ENCODE results near the gene PLAGL1. TPM values are rescaled to one million over a fixed set of nuclear protein-coding genes. Genes with fewer than 3 reads are reported as not detected.
A peak's percentile ranks its signal among the peaks of the same experiment; 100 is the strongest.

The PLAGL1 gene, protein sequence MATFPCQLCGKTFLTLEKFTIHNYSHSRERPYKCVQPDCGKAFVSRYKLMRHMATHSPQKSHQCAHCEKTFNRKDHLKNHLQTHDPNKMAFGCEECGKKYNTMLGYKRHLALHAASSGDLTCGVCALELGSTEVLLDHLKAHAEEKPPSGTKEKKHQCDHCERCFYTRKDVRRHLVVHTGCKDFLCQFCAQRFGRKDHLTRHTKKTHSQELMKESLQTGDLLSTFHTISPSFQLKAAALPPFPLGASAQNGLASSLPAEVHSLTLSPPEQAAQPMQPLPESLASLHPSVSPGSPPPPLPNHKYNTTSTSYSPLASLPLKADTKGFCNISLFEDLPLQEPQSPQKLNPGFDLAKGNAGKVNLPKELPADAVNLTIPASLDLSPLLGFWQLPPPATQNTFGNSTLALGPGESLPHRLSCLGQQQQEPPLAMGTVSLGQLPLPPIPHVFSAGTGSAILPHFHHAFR
- total RNA-seq: 10 to 100 TPM; 12.1 to 27.2 (median 22.5) TPM

DNA sequence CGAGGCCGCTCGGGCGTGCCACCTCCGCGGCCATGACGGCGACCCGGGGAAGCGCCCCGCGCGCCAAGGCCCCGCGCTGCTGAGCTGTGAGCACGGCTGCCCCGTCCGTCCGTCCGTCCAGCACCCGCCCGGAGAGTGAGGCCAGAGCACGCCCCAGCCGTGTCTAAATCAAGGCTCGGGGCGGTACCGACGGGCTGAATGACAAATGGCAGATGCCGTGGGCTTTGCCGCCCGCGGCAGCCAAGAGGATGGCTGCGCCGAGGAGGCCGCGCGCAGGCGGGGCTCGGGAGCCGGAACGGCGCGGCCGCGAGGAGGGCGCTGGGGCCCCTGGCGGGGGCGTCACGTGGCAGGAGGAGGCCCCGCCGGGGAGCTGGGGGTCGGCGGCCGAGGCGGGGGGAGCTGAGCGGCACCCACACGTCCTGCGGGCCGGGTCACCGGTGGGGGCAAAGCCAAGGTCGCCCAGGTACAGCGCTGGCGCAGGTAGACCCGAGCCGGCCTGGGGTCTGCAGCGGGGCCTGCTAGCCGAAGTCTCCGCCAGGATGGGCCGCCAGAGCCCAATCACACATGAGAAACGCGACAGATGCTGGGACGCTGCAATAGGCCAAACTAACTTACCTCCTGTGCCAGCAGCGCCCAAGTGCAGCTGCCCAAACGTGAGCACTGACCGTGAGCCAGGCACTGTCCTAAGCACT is at the start of gene PLAGL1:
PLAGL1 (minus strand) TSS at position 140 of the 692 bp plus-strand sequence. CDS start 60,123 bp downstream, outside the sequence.
- no peaks in the 10 kb centered on the region for H3K36me3 ChIP-seq
- peak within 1 kb of the TSS; percentile 36 to 77 (median 54) for H3K27ac ChIP-seq
- H3K4me3 ChIP-seq: peak within 1 kb of the TSS; percentile 45 to 79 (median 56)
- no peaks in the 10 kb centered on the region for H3K9me3 ChIP-seq
- no peaks in the 10 kb centered on the region for H3K4me1 ChIP-seq
- peak in 2 of 3 donors; percentile 65 to 69 for DNase-seq
- TF ChIP-seq CTCF (IDR thresholded peaks at IDR 0.05) (no peak), POLR2A (IDR thresholded peaks at IDR 0.05) (peak; percentile 25 to 29)
- no peaks in the 10 kb centered on the region for H3K27me3 ChIP-seq

DNA sequence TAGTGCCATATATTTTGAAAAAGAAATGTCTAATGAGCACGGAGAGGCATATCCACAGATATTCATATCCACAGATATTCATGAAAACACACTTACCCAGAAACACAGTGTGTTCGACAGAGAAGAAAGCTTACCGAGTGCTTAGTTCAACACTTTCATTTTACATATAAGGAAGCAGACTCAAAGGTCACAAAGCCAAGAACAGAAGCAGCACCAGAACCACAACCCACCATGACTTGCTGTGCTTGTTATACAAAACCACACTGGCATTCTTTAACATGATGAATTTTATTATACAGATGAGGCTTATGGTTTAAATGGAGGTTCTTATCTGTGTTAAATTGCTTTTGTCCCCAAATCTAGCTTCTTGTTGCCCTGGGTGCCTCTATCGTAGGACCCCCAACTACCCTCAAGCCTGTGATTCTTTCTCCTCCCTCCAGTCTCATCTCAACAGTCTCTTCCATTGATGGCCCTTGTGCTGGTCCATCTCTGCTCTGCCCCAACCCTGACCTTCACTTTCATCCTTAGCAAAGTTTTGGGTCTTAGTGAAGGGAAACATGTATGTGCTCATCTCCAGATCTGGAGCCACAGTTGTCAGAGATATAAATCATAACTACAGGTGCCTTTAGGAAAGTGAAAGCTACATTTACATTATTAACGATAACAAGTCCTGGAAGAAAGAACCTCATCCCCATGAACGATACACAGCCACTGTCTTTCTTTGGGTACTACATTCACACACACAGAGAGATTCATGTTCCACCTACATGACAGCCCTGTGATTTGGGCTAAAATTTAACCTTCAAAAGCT is 47.3 kb upstream of the PLAGL1 start:
- no peaks in the 10 kb centered on the region for H3K27me3 ChIP-seq
- peak overlapping the region; percentile 49 to 79 (median 62) for H3K27ac ChIP-seq
- TF ChIP-seq POLR2A (IDR thresholded peaks at IDR 0.05) (peak in 1 of 2 donors; percentile 12), CTCF (IDR thresholded peaks at IDR 0.05) (no peak)
- DNase-seq: peak in 2 of 3 donors; percentile 47 to 63
- H3K9me3 ChIP-seq: no peaks in the 10 kb centered on the region
- H3K4me1 ChIP-seq: no peaks in the 10 kb centered on the region
- no peaks in the 10 kb centered on the region for H3K36me3 ChIP-seq
- H3K4me3 ChIP-seq: peak overlapping the region in 3 of 4 donors; percentile 3 to 21 (median 6)

DNA sequence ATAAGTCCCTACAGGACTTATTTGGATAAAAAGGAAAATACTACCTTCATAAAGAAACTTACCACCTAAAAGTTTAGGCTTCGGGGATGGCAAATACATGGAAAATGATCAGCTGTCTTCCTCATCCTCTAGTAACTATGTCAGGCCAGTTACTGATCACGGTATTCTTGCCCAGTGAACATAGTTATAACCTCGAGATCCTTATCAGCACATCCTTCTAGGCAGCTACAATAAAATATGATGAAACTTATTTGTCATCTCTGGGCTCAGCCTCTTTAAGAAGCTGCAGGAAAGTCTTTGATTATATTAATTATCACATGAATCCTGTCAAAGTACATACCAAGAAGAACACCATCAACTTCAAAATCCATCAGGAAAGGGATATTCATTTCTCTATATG is 45.5 kb upstream of the PLAGL1 start:
- DNase-seq: no peak
- Histone ChIP-seq H3K9me3 (no peaks in the 10 kb centered on the region), H3K4me1 (no peaks in the 10 kb centered on the region), H3K27ac (no peak overlapping the region), H3K4me3 (no peak overlapping the region), H3K36me3 (no peaks in the 10 kb centered on the region), H3K27me3 (no peaks in the 10 kb centered on the region)
- TF ChIP-seq POLR2A (IDR thresholded peaks at IDR 0.05) (no peak), CTCF (IDR thresholded peaks at IDR 0.05) (no peak)

- Histone ChIP-seq H3K4me3 (no peak overlapping the region), H3K36me3 (no peaks in the 10 kb centered on the region), H3K9me3 (peaks cover 0 to 4% (median 0%) of the 10 kb centered on the region in 4 donors), H3K27me3 (no peaks in the 10 kb centered on the region), H3K4me1 (no peaks in the 10 kb centered on the region), H3K27ac (no peak overlapping the region)
- no peak for TF ChIP-seq POLR2A (IDR thresholded peaks at IDR 0.05)
- no peak for TF ChIP-seq CTCF (IDR thresholded peaks at IDR 0.05)
- DNase-seq: no peak
Observed at GRCh38 chr6:144052488-144052887, 44.4 kb upstream of the PLAGL1 start.

GRCh38 chr6:144049386-144049785 is 41.3 kb upstream of the PLAGL1 start:
- Histone ChIP-seq H3K36me3 (no peaks in the 10 kb centered on the region), H3K27ac (no peak overlapping the region), H3K4me3 (no peak overlapping the region), H3K4me1 (no peaks in the 10 kb centered on the region), H3K27me3 (no peaks in the 10 kb centered on the region), H3K9me3 (peaks cover 0 to 4% (median 0%) of the 10 kb centered on the region in 4 donors)
- no peak for DNase-seq
- TF ChIP-seq CTCF (IDR thresholded peaks at IDR 0.05): no peak
- TF ChIP-seq POLR2A (IDR thresholded peaks at IDR 0.05): no peak
